ENCODE measurements around the gene ZNF30.
"Not testable (repeated sequence)": the region's sequence is repeated elsewhere in the genome, so short reads cannot be mapped to it uniquely, and the experiment has no call there.

Gene ZNF30

DNA sequence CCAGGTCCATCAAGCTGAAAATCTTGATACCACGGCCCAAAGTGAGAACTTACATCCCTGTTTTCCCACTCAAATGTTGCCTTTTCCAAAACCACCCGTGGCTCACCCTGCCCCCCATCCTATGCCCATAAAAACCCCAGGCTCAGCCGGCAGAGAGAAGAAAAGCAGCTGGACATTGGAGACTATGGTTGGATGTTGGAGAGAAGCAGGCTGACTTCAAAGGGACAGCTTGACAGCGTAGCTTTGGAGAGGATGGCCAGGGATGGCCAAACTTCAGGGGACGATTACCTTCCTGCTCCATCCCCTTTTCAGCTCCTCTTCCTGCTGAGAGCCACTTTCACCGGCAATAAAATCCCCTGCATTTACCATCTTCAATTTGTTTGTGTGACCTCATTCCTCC lies 40.8 kb downstream of the ZNF30 start:
- no peak for FAIRE-seq
- DNase-seq (ENCODE audit: insufficient read length, low spot score), result no peak
- TF ChIP-seq, protein P1, sequence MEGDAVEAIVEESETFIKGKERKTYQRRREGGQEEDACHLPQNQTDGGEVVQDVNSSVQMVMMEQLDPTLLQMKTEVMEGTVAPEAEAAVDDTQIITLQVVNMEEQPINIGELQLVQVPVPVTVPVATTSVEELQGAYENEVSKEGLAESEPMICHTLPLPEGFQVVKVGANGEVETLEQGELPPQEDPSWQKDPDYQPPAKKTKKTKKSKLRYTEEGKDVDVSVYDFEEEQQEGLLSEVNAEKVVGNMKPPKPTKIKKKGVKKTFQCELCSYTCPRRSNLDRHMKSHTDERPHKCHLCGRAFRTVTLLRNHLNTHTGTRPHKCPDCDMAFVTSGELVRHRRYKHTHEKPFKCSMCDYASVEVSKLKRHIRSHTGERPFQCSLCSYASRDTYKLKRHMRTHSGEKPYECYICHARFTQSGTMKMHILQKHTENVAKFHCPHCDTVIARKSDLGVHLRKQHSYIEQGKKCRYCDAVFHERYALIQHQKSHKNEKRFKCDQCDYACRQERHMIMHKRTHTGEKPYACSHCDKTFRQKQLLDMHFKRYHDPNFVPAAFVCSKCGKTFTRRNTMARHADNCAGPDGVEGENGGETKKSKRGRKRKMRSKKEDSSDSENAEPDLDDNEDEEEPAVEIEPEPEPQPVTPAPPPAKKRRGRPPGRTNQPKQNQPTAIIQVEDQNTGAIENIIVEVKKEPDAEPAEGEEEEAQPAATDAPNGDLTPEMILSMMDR (IDR thresholded peaks at IDR 0.05; ENCODE audit: insufficient read depth, missing control alignments), result no peak

- TF ChIP-seq, protein P1 (IDR thresholded peaks at IDR 0.05; ENCODE audit: insufficient read depth, missing control alignments), result no peak
- no peak for DNase-seq (ENCODE audit: insufficient read length, low spot score)
- FAIRE-seq, result no peak
Measured at GRCh38 chr19:34969721-34970120, 43.0 kb downstream of the ZNF30 start.

- FAIRE-seq, result not testable (repeated sequence)
Measured at GRCh38 chr19:34970185-34970780, 43.6 kb downstream of the ZNF30 start.

DNA sequence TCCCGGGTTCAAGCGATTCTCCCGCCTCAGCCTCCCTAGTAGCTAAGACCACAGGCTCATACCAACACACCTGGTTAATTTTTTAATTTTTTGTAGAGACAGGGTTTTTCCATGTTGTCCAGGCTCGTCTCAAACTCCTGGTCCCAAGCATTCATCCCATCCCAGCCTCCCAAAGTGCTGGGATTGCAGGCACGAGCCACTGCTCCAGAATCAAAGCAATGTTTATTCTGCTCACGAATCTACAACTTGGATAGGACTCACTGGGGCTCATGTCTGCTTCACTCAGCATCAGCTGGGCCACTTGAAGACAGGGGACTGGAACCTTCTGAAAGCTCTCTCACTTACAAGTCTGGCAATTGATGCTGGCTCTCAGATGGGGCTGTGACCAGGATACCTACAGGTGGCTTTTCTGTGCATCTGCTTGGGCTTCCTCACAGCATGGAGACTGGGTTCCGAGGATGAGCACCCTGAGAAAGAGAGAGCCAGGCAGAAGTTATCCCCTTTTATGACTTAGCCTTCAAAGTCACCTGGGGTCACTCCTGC lies 45.5 kb downstream of the ZNF30 start:
- DNase-seq (ENCODE audit: insufficient read length, low spot score) (no peak), FAIRE-seq (no peak)

More at GRCh38 chr19:34970185-34970780, 43.6 kb downstream of the ZNF30 start:
- not testable (repeated sequence) for DNase-seq (ENCODE audit: insufficient read length, low spot score)

DNA sequence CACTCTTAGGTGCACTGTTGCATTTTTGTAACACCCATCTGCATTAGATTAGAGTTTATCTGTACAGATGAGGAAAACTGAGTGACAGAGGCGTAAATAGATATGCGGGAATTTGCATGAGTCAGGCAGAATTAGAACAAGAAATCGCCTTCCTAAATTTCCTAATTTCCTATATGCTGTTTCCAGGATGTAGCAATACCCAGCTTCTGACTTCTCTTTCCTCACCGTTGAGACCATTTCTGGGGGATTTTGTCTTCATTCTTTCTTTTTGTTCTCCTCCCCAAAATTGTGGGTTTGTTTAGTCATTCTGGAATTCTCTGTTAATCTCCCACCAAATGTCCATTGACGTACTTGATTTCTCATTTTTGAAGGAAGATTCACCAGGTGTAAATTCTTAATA lies 47.9 kb downstream of the ZNF30 start:
- DNase-seq (ENCODE audit: insufficient read length, low spot score) (no peak), FAIRE-seq (no peak)
- TF ChIP-seq, protein P1 (IDR thresholded peaks at IDR 0.05; ENCODE audit: insufficient read depth, missing control alignments), result no peak

More for the DNA sequence above, 45.5 kb downstream of the ZNF30 start:
- TF ChIP-seq, protein P1 (IDR thresholded peaks at IDR 0.05; ENCODE audit: insufficient read depth, missing control alignments), result no peak

DNA sequence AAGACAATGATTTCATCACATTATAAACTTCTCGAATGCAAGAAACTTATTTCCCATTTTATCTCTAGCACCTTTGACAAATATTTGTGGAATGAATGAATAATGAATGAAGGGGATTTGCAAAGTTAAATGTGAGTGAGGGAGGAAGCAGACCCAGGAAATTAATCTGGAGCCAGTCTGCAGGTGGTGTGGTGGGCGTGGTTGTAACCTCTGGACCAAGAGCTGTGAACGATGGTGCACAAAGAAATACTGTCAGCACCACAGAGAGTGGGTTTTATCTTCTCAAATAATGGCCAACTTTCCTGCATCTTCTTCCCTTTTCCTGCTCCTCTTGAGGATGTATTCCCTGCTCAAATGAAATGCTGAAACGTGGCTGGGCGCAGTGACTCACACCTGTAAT lies 48.4 kb downstream of the ZNF30 start:
- FAIRE-seq (no peak), DNase-seq (ENCODE audit: insufficient read length, low spot score) (no peak)
- TF ChIP-seq, protein P1 (IDR thresholded peaks at IDR 0.05; ENCODE audit: insufficient read depth, missing control alignments), result no peak

- FAIRE-seq (no peak), DNase-seq (ENCODE audit: insufficient read length, low spot score) (no peak)
- TF ChIP-seq, protein P1 (IDR thresholded peaks at IDR 0.05; ENCODE audit: insufficient read depth, missing control alignments), result no peak
Measured at GRCh38 chr19:34976611-34977010, 49.9 kb downstream of the ZNF30 start.
